Chondrocyte (in vitro differentiated cells): ENCODE measurements around the gene TFCP2. TPM values are rescaled to one million over a fixed set of nuclear protein-coding genes. Genes with fewer than 3 reads are reported as not detected.
"Not testable (repeated sequence)": the region's sequence is repeated elsewhere in the genome, so short reads cannot be mapped to it uniquely, and the experiment has no call there.

ENCODE experiments used
- DNase-seq: peaks from one replicate; pipeline ENCODE4 v3.0.0; 2021; ENCODE audit warnings: mixed read lengths, low spot score
- H3K27ac Mint-ChIP-seq: one replicate; pipeline ENCODE4 v1.8.0; 2021; ENCODE audit warnings: mild to moderate bottlenecking, moderate library complexity, mixed read lengths; ENCODE audit not compliant: unreplicated experiment
- H3K27me3 Mint-ChIP-seq: 2 replicates; pipeline ENCODE4 v1.8.0; 2021; ENCODE audit warnings: low read depth, mixed read lengths
- H3K36me3 Mint-ChIP-seq: 2 replicates; pipeline ENCODE4 v1.8.0; 2021; ENCODE audit warnings: low read depth, mixed read lengths
- H3K4me1 Mint-ChIP-seq: 2 replicates; pipeline ENCODE4 v1.8.0; 2021; ENCODE audit warnings: low read depth, mild to moderate bottlenecking, mixed read lengths
- H3K4me3 Mint-ChIP-seq: one replicate; pipeline ENCODE4 v1.8.0; 2021; ENCODE audit warnings: mild to moderate bottlenecking, moderate library complexity, mixed read lengths; ENCODE audit not compliant: unreplicated experiment
- H3K9me3 Mint-ChIP-seq: 2 replicates; pipeline ENCODE4 v1.8.0; 2021; ENCODE audit warnings: low read depth, mixed read lengths
- total RNA-seq: library from RNA; stranded (reverse); gene quantifications from 3 replicates; pipeline ENCODE4 v1.2.1, GENCODE V29; 2021
- TF ChIP-seq, protein P1 (sequence below): fragments of 200-600 bp; sonication (generic); IDR thresholded peaks from 2 replicates; pipeline ENCODE4 v1.5.0; 2021; ENCODE audit warnings: antibody characterized with exemption, mild to moderate bottlenecking, moderate library complexity

TFCP2 gene
- total RNA-seq, 1 donor from 2014 or later, result 20.8 TPM

GRCh38 chr12:51082561-51083125 is 90.3 kb downstream of the TFCP2 start:
- no peaks in the 10 kb centered on the region for H3K27me3 Mint-ChIP-seq
- peaks cover 43% of the 10 kb centered on the region for H3K4me1 Mint-ChIP-seq
- no peaks in the 10 kb centered on the region for H3K36me3 Mint-ChIP-seq
- no peak for DNase-seq
- no peaks in the 10 kb centered on the region for H3K9me3 Mint-ChIP-seq
- TF ChIP-seq, protein P1, sequence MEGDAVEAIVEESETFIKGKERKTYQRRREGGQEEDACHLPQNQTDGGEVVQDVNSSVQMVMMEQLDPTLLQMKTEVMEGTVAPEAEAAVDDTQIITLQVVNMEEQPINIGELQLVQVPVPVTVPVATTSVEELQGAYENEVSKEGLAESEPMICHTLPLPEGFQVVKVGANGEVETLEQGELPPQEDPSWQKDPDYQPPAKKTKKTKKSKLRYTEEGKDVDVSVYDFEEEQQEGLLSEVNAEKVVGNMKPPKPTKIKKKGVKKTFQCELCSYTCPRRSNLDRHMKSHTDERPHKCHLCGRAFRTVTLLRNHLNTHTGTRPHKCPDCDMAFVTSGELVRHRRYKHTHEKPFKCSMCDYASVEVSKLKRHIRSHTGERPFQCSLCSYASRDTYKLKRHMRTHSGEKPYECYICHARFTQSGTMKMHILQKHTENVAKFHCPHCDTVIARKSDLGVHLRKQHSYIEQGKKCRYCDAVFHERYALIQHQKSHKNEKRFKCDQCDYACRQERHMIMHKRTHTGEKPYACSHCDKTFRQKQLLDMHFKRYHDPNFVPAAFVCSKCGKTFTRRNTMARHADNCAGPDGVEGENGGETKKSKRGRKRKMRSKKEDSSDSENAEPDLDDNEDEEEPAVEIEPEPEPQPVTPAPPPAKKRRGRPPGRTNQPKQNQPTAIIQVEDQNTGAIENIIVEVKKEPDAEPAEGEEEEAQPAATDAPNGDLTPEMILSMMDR, result no peak
- peak overlapping the region; percentile 98 for H3K4me3 Mint-ChIP-seq
- H3K27ac Mint-ChIP-seq, result peak overlapping the region; percentile 97

DNA sequence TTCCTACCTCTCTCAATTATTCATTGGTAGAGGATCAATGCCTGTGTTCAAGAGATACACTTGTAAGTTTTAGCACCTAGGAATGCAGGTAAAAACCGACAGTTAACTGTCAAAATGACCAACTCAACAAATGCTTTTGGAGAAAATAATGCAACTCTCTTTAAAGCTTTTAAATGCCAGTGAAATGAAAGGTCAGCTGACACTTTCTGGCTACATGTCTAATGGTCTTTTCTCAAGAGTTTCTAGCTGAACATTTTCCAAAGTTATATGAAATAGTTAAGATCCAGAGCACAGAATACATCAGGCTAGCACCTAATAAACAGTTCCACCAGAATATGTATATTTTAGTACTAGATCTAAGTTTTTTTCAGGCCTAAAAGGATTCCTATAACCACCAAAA is 91.5 kb downstream of the TFCP2 start:
- Mint-ChIP-seq H3K27ac (peak overlapping the region; percentile 53), H3K27me3 (no peaks in the 10 kb centered on the region), H3K36me3 (no peaks in the 10 kb centered on the region), H3K9me3 (no peaks in the 10 kb centered on the region), H3K4me3 (peak overlapping the region; percentile 98), H3K4me1 (peaks cover 51% of the 10 kb centered on the region)
- no peak for DNase-seq
- TF ChIP-seq, protein P1, result no peak

DNA sequence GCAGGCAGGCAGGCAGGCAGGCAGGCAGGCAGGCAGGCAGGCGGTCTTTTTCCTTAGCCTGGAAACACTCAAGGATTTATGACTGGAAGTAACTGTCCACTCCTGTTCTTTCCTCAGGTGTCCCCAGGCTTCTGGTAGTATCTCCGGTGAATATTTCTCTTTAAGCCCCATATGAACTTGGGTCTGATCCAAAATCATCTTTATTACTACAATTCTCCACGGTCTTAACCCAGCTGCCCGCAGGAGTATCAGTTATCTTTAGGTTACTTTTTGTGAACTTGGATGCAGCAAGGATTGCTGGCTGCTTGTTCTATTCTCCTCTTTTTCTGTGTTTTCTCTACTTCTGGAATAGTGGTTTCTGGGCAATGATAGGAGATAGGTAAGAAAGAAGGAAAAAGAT is 92.8 kb downstream of the TFCP2 start:
- Mint-ChIP-seq H3K9me3 (no peaks in the 10 kb centered on the region), H3K27me3 (no peaks in the 10 kb centered on the region), H3K27ac (peak overlapping the region; percentile 53), H3K36me3 (no peaks in the 10 kb centered on the region), H3K4me1 (peaks cover 61% of the 10 kb centered on the region), H3K4me3 (no peak overlapping the region)
- TF ChIP-seq, protein P1, result no peak
- DNase-seq, result no peak

DNA sequence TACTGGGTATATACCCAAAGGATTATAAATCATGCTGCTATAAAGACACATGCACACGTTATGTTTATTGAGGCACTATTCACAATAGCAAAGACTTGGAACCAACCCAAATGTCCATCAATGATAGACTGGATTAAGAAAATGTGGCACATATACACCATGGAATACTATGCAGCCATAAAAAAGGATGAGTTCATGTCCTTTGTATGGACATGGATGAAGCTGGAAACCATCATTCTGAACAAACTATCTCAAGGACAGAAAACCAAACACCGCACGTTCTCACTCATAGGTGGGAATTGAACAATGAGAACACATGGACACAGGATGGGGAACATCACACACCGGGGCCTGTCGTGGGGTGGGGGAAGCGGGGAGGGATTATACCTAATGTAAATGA is 94.1 kb downstream of the TFCP2 start:
- DNase-seq, H3K9me3 Mint-ChIP-seq, H3K27ac Mint-ChIP-seq, H3K27me3 Mint-ChIP-seq, H3K36me3 Mint-ChIP-seq, H3K4me3 Mint-ChIP-seq: not testable (repeated sequence)
- H3K4me1 Mint-ChIP-seq, result peaks cover 61% of the 10 kb centered on the region

DNA sequence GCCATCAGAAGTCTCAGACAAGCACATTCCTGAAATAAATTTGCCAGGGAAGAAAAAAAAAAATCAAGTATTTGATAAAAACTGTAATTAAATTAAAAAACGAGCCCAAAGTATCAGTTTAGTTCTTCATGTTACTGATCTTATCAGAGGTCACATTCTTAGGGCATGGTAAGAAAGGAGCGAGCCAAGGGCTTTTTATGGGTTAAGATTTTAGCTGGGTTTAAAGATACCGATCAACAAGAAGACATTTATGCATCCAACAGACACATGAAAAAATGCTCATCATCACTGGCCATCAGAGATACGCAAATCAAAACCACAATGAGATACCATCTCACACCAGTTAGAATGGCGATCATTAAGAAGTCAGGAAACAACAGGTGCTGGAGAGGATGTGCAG is 94.6 kb downstream of the TFCP2 start:
- DNase-seq, H3K9me3 Mint-ChIP-seq, H3K36me3 Mint-ChIP-seq, H3K4me3 Mint-ChIP-seq, H3K27me3 Mint-ChIP-seq: not testable (repeated sequence)
- Mint-ChIP-seq H3K4me1 (peaks cover 57% of the 10 kb centered on the region), H3K27ac (peak overlapping the region; percentile 37)

- H3K36me3 Mint-ChIP-seq, result peaks cover 5% of the 10 kb centered on the region
- H3K4me3 Mint-ChIP-seq, result no peak overlapping the region
- no peaks in the 10 kb centered on the region for H3K9me3 Mint-ChIP-seq
- DNase-seq, result no peak
- peak overlapping the region; percentile 37 for H3K27ac Mint-ChIP-seq
- H3K27me3 Mint-ChIP-seq, result no peaks in the 10 kb centered on the region
- H3K4me1 Mint-ChIP-seq, result peaks cover 57% of the 10 kb centered on the region
- TF ChIP-seq, protein P1, result no peak
These were observed 95.0 kb downstream of the TFCP2 start for GRCh38 chr12:51077930-51078329.
